ENCODE data around the gene RNF114.

Gene RNF114

GRCh38 chr20:49904440-49905214, 31.6 kb upstream of the RNF114 start:
- DNase-seq (ENCODE audit: low read depth, low spot score), result no peak

- DNase-seq (ENCODE audit: low read depth, low spot score), result no peak
These were observed 30.6 kb upstream of the RNF114 start for GRCh38 chr20:49905415-49906091.

GRCh38 chr20:49906101-49906604, 30.0 kb upstream of the RNF114 start:
- no peak for DNase-seq (ENCODE audit: low read depth, low spot score)

- no peak for DNase-seq (ENCODE audit: low read depth, low spot score)
These were observed 29.5 kb upstream of the RNF114 start for GRCh38 chr20:49906615-49907154.

GRCh38 chr20:49907405-49908257, 28.6 kb upstream of the RNF114 start:
- DNase-seq (ENCODE audit: low read depth, low spot score), result no peak

GRCh38 chr20:49908258-49908565, 28.0 kb upstream of the RNF114 start:
- no peak for DNase-seq (ENCODE audit: low read depth, low spot score)

GRCh38 chr20:49909499-49910339, 26.5 kb upstream of the RNF114 start:
- no peak for DNase-seq (ENCODE audit: low read depth, low spot score)

GRCh38 chr20:49910340-49910706, 25.9 kb upstream of the RNF114 start:
- DNase-seq (ENCODE audit: low read depth, low spot score), result no peak

- no peak for DNase-seq (ENCODE audit: low read depth, low spot score)
These were observed 22.7 kb upstream of the RNF114 start for GRCh38 chr20:49913399-49914047.

- DNase-seq (ENCODE audit: low read depth, low spot score), result no peak
These were observed 21.7 kb upstream of the RNF114 start for GRCh38 chr20:49914310-49915117.

- no peak for DNase-seq (ENCODE audit: low read depth, low spot score)
These were observed 21.1 kb upstream of the RNF114 start for GRCh38 chr20:49915118-49915379.

- DNase-seq (ENCODE audit: low read depth, low spot score), result peak; percentile 88
These were observed 20.6 kb upstream of the RNF114 start, which contains the start of gene SPATA2 for GRCh38 chr20:49915380-49916145. SPATA2 (minus strand) TSS chr20:49915529; CDS start chr20:49908490, 7,039 bp downstream.

- no peak for DNase-seq (ENCODE audit: low read depth, low spot score)
These were observed 19.8 kb upstream of the RNF114 start for GRCh38 chr20:49916146-49917002.

- DNase-seq (ENCODE audit: low read depth, low spot score), result no peak
These were observed 17.8 kb upstream of the RNF114 start for GRCh38 chr20:49918446-49918845.

- no peak for DNase-seq (ENCODE audit: low read depth, low spot score)
These were observed 17.2 kb upstream of the RNF114 start for GRCh38 chr20:49919009-49919408.

GRCh38 chr20:49919461-49919860, 16.7 kb upstream of the RNF114 start:
- no peak for DNase-seq (ENCODE audit: low read depth, low spot score)

GRCh38 chr20:49924247-49924646, 11.9 kb upstream of the RNF114 start:
- DNase-seq (ENCODE audit: low read depth, low spot score), result no peak

GRCh38 chr20:49925901-49926454, 10.2 kb upstream of the RNF114 start:
- DNase-seq (ENCODE audit: low read depth, low spot score), result no peak
